ENCODE data around the gene RNF151.
A peak's percentile ranks its signal among the peaks of the same experiment; 100 is the strongest.

Gene RNF151

GRCh38 chr16:1983544-1984346 lies 17.1 kb downstream of the RNF151 start, which contains the start of gene GFER:
GFER (plus strand) TSS chr16:1984193; CDS start chr16:1984219, 26 bp downstream.
- H3K79me2 ChIP-seq (ENCODE audit: control insufficient read depth, low read length), result peaks cover 17% of the 10 kb centered on the region
- no peaks in the 10 kb centered on the region for H4K20me1 ChIP-seq (ENCODE audit: control insufficient read depth, insufficient read depth, low read depth, low read length)
- H3F3A ChIP-seq (ENCODE audit: control insufficient read depth, insufficient read depth), result peaks cover 12% of the 10 kb centered on the region
- H3K27me3 ChIP-seq (ENCODE audit: control insufficient read depth, low read length), result peaks cover 39% of the 10 kb centered on the region
- peak within 1 kb of the TSS; percentile 99 for H3K4me2 ChIP-seq (ENCODE audit: low read length)
- H3K4me1 ChIP-seq (ENCODE audit: control insufficient read depth, low read length), result peaks cover 25% of the 10 kb centered on the region
- H3K36me3 ChIP-seq (ENCODE audit: control insufficient read depth, low read length), result peaks cover 29% of the 10 kb centered on the region
- H3K4me3 ChIP-seq (ENCODE audit: low read length), result peak within 1 kb of the TSS; percentile 98
- H3K9me2 ChIP-seq (replicated peaks; ENCODE audit: control insufficient read depth, low read length), result no peaks in the 10 kb centered on the region
- peak; percentile 62 for TF ChIP-seq CTCF (IDR thresholded peaks at IDR 0.05; ENCODE audit: low read depth, low read length, poor library complexity, severe bottlenecking)
- TF ChIP-seq EZH2phosphoT487 (IDR thresholded peaks at IDR 0.05; ENCODE audit: borderline replicate concordance, low read length), result peak; percentile 86; the same call in 1 of the 2 replicates
- H3K27ac ChIP-seq (ENCODE audit: low read depth, low read length), result peak within 1 kb of the TSS; percentile 37
- no peaks in the 10 kb centered on the region for H3K9me3 ChIP-seq (ENCODE audit: control insufficient read depth, insufficient read depth, low read length)

GRCh38 chr16:1984347-1985225 lies 17.9 kb downstream of the RNF151 start:
- Histone ChIP-seq H3K79me2 (ENCODE audit: control insufficient read depth, low read length) (peaks cover 17% of the 10 kb centered on the region), H3K27ac (ENCODE audit: low read depth, low read length) (peak overlapping the region; percentile 37), H3K9me2 (replicated peaks; ENCODE audit: control insufficient read depth, low read length) (no peaks in the 10 kb centered on the region), H3K9me3 (ENCODE audit: control insufficient read depth, insufficient read depth, low read length) (no peaks in the 10 kb centered on the region), H3K4me3 (ENCODE audit: low read length) (peak overlapping the region; percentile 98), H3K4me1 (ENCODE audit: control insufficient read depth, low read length) (peaks cover 30% of the 10 kb centered on the region), H3K27me3 (ENCODE audit: control insufficient read depth, low read length) (peaks cover 44% of the 10 kb centered on the region), H3K36me3 (ENCODE audit: control insufficient read depth, low read length) (peaks cover 27% of the 10 kb centered on the region), H3F3A (ENCODE audit: control insufficient read depth, insufficient read depth) (peaks cover 17% of the 10 kb centered on the region), H3K4me2 (ENCODE audit: low read length) (peak overlapping the region; percentile 99), H4K20me1 (ENCODE audit: control insufficient read depth, insufficient read depth, low read depth, low read length) (no peaks in the 10 kb centered on the region)
- TF ChIP-seq EZH2phosphoT487 (IDR thresholded peaks at IDR 0.05; ENCODE audit: borderline replicate concordance, low read length) (no peak), CTCF (IDR thresholded peaks at IDR 0.05; ENCODE audit: low read depth, low read length, poor library complexity, severe bottlenecking) (no peak)

GRCh38 chr16:1985466-1986150 lies 19.0 kb downstream of the RNF151 start:
- Histone ChIP-seq H4K20me1 (ENCODE audit: control insufficient read depth, insufficient read depth, low read depth, low read length) (no peaks in the 10 kb centered on the region), H3K4me1 (ENCODE audit: control insufficient read depth, low read length) (peaks cover 34% of the 10 kb centered on the region), H3K4me2 (ENCODE audit: low read length) (peak overlapping the region; percentile 99), H3F3A (ENCODE audit: control insufficient read depth, insufficient read depth) (peaks cover 17% of the 10 kb centered on the region), H3K9me2 (replicated peaks; ENCODE audit: control insufficient read depth, low read length) (no peaks in the 10 kb centered on the region), H3K79me2 (ENCODE audit: control insufficient read depth, low read length) (peaks cover 17% of the 10 kb centered on the region), H3K9me3 (ENCODE audit: control insufficient read depth, insufficient read depth, low read length) (no peaks in the 10 kb centered on the region), H3K27ac (ENCODE audit: low read depth, low read length) (no peak overlapping the region), H3K4me3 (ENCODE audit: low read length) (peak overlapping the region; percentile 98), H3K27me3 (ENCODE audit: control insufficient read depth, low read length) (peaks cover 45% of the 10 kb centered on the region), H3K36me3 (ENCODE audit: control insufficient read depth, low read length) (peaks cover 27% of the 10 kb centered on the region)
- TF ChIP-seq EZH2phosphoT487 (IDR thresholded peaks at IDR 0.05; ENCODE audit: borderline replicate concordance, low read length), result no peak
- no peak for TF ChIP-seq CTCF (IDR thresholded peaks at IDR 0.05; ENCODE audit: low read depth, low read length, poor library complexity, severe bottlenecking)

Measured in DOHH2 (cell line).